ENCODE measurements around the gene PPFIBP1.
"Not testable (repeated sequence)": the region's sequence is repeated elsewhere in the genome, so short reads cannot be mapped to it uniquely, and the experiment has no call there.

Gene PPFIBP1

GRCh38 chr12:27631813-27632491, 107.9 kb downstream of the PPFIBP1 start:
- DNase-seq = no peak

GRCh38 chr12:27635349-27635972, 111.5 kb downstream of the PPFIBP1 start:
- DNase-seq = no peak

- not testable (repeated sequence) for DNase-seq
Observed at GRCh38 chr12:27636569-27636968, 112.6 kb downstream of the PPFIBP1 start.

GRCh38 chr12:27637524-27637923, 113.5 kb downstream of the PPFIBP1 start:
- no peak for DNase-seq

GRCh38 chr12:27639265-27639664, 115.3 kb downstream of the PPFIBP1 start:
- no peak for DNase-seq

GRCh38 chr12:27640566-27641200, 116.7 kb downstream of the PPFIBP1 start:
- DNase-seq = not testable (repeated sequence)

- not testable (repeated sequence) for DNase-seq
Observed at GRCh38 chr12:27642361-27642760, 118.4 kb downstream of the PPFIBP1 start.

GRCh38 chr12:27642892-27643291, 118.9 kb downstream of the PPFIBP1 start:
- DNase-seq = not testable (repeated sequence)

- DNase-seq = no peak
Observed at GRCh38 chr12:27644158-27644845, 120.3 kb downstream of the PPFIBP1 start.

GRCh38 chr12:27645671-27646070, 121.7 kb downstream of the PPFIBP1 start:
- no peak for DNase-seq

- no peak for DNase-seq
Observed at GRCh38 chr12:27646149-27646548, 122.1 kb downstream of the PPFIBP1 start.

GRCh38 chr12:27650011-27650410, 126.0 kb downstream of the PPFIBP1 start:
- no peak for DNase-seq

- no peak for DNase-seq
Observed at GRCh38 chr12:27651201-27651600, 127.2 kb downstream of the PPFIBP1 start.

- peak; percentile 19 for DNase-seq
Observed at GRCh38 chr12:27652174-27652763, 128.3 kb downstream of the PPFIBP1 start.

GRCh38 chr12:27653661-27654060, 129.7 kb downstream of the PPFIBP1 start:
- no peak for DNase-seq

- not testable (repeated sequence) for DNase-seq
Observed at GRCh38 chr12:27655476-27655875, 131.5 kb downstream of the PPFIBP1 start.

GRCh38 chr12:27657296-27657695, 133.3 kb downstream of the PPFIBP1 start:
- DNase-seq = no peak

- no peak for DNase-seq
Observed at GRCh38 chr12:27665704-27666103, 141.7 kb downstream of the PPFIBP1 start.

GRCh38 chr12:27666510-27666909, 142.5 kb downstream of the PPFIBP1 start:
- DNase-seq = no peak

GRCh38 chr12:27667540-27667939, 143.5 kb downstream of the PPFIBP1 start:
- DNase-seq = no peak

GRCh38 chr12:27672051-27672450, 148.0 kb downstream of the PPFIBP1 start:
- no peak for DNase-seq

- no peak for DNase-seq
Observed at GRCh38 chr12:27672643-27673042, 148.6 kb downstream of the PPFIBP1 start.

- no peak for DNase-seq
Observed at GRCh38 chr12:27673101-27673718, 149.2 kb downstream of the PPFIBP1 start.
